Measurements from ENCODE around the gene KLF3. TPM values are rescaled to one million over a fixed set of nuclear protein-coding genes. Genes with fewer than 3 reads are reported as not detected.

The KLF3 gene
- total and polyA plus RNA-seq, 2 of the 8 experiments (the other 6 are each of a cell fraction or from before 2014, with no cell fraction given), result 8.0 to 14.9 TPM

DNA sequence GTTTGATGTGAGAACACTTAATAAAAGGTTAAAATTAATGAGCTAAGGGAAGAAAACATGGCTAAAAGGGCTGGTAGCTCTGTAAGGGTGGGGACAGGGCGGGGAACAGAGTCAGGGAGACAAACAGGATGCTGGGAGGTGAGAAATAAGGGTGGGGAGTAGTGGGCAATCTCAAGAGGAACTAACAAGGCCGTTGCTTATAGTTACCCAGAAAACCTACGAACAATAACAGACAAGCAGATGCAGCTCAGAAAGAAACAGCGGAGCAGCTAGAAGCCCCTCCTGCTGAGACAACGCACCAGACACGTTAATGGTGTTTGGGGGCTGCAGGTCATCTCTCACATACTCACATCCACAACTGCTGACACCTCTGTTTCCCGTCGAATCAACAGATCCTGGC, 9.7 kb upstream of the KLF3 start:
- Histone ChIP-seq H4K91ac (replicated peaks; ENCODE audit: insufficient read length, low read length) (no peak overlapping the region), H2BK15ac (ENCODE audit: low read length) (no peak overlapping the region), H3K4me3 (ENCODE audit: extremely low read depth in 1 of 4, insufficient read depth in 2 of 4, low read depth in 3 of 4, low read length in 4 of 4) (no peak overlapping the region), H3K23me2 (ENCODE audit: low read depth, low read length) (no peaks in the 10 kb centered on the region), H3K18ac (ENCODE audit: extremely low read depth, low read length) (no peak overlapping the region), H3K23ac (ENCODE audit: insufficient read length) (no peak overlapping the region), H3K79me1 (ENCODE audit: low read depth, low read length) (no peaks in the 10 kb centered on the region), H3K27ac (ENCODE audit: low read depth, low read length) (no peak overlapping the region), H3K4me1 (replicated peaks in 1 of 4; ENCODE audit: control insufficient read depth in 3 of 4, insufficient read depth in 4 of 4, low read length in 3 of 4) (no peaks in the 10 kb centered on the region), H2AK5ac (ENCODE audit: low read depth, low read length) (no peak overlapping the region), H3K27me3 (replicated peaks in 1 of 4; ENCODE audit: control insufficient read depth in 3 of 4, extremely low read depth in 1 of 4, insufficient read depth in 3 of 4, low read length in 3 of 4) (no peaks in the 10 kb centered on the region), H3K9me3 (ENCODE audit: insufficient read depth in 2 of 2, low read depth in 1 of 2, low read length in 1 of 2) (no peaks in the 10 kb centered on the region), H4K5ac (ENCODE audit: insufficient read length, low read depth, low read length) (no peak overlapping the region), H3K56ac (replicated peaks; ENCODE audit: insufficient read length, low read depth, low read length) (no peak overlapping the region), H3K4ac (replicated peaks; ENCODE audit: insufficient read length, low read depth, low read length) (no peak overlapping the region), H2AFZ (ENCODE audit: low read length) (no peak overlapping the region), H3K4me2 (ENCODE audit: insufficient read depth in 1 of 2, low read depth in 2 of 2, low read length in 2 of 2) (no peak overlapping the region), H4K20me1 (replicated peaks in 1 of 2; ENCODE audit: control insufficient read depth in 1 of 2, insufficient read depth in 2 of 2, low read length in 2 of 2) (no peaks in the 10 kb centered on the region), H3K79me2 (ENCODE audit: control insufficient read depth in 1 of 2, insufficient read depth in 2 of 2, low read length in 2 of 2) (no peaks in the 10 kb centered on the region), H4K8ac (ENCODE audit: extremely low read depth, insufficient read depth, low read length) (no peak overlapping the region), H3K36me3 (ENCODE audit: control insufficient read depth in 2 of 4, insufficient read depth in 4 of 4, low read length in 3 of 4) (no peaks in the 10 kb centered on the region), H3K14ac (ENCODE audit: insufficient read length) (no peak overlapping the region), H3K9ac (replicated peaks in 1 of 4; ENCODE audit: extremely low read depth in 1 of 4, low read depth in 3 of 4, low read length in 3 of 4) (no peak overlapping the region), H2BK5ac (ENCODE audit: low read depth, low read length) (no peak overlapping the region), H2BK120ac (replicated peaks; ENCODE audit: low read depth, low read length) (no peak overlapping the region), H2BK12ac (ENCODE audit: low read depth, low read length) (no peak overlapping the region), H2BK20ac (ENCODE audit: low read length) (no peak overlapping the region)
- WGBS, 2 experiments (ENCODE audit: extremely low coverage in 1 of 2, insufficient coverage in 1 of 2, insufficient read length in 1 of 2, insufficient replicate concordance in 2 of 2, low coverage in 1 of 2, low lambda C conversion rate in 2 of 2, missing lambda C conversion rate in 1 of 2), result 84% methylated on average over 8 of the region's 8 CpGs; no CpG with 5 or more reads in 1 of the 2 experiments
- TF ChIP-seq RFX5 (IDR thresholded peaks at IDR 0.05; ENCODE audit: borderline replicate concordance, low read depth, low read length) (no peak), RAD21 (IDR thresholded peaks at IDR 0.05 in 1 of 2, conservative IDR thresholded peaks at IDR 0.05 in 1 of 2; ENCODE audit: low read depth in 2 of 2, low read length in 2 of 2) (no peak), EZH2 (IDR thresholded peaks at IDR 0.05; ENCODE audit: low read depth, low read length, severe bottlenecking) (no peak)
- FAIRE-seq, result no peak
- ChIA-PET CTCF (ENCODE audit: partially characterized antibody) (interaction anchor here (0.7 to 1.1 kb wide), 4 partner anchors 21 to 475 kb away, joined by 3 read pairs; no protein-coding TSS in a partner anchor), POLR2A (ENCODE audit: partially characterized antibody) (interaction anchor here (1.8 kb wide), 1 partner anchor 12 kb away, joined by 5 read pairs; no protein-coding TSS in a partner anchor)
- no peak for DNase-seq (ENCODE audit: low read depth in 1 of 2, low spot score in 2 of 2)
